BJ (cell line): Measurements from ENCODE around the gene DCBLD1. TPM values are rescaled to one million over a fixed set of nuclear protein-coding genes. Genes with fewer than 3 reads are reported as not detected.

ENCODE experiments used
- CTCF ChIA-PET: fragments of 350-600 bp; formaldehyde crosslinking; extraction: SDS; loops from one replicate; lab custom pipeline; 2021; ENCODE audit warnings: antibody characterized with exemption, inconsistent platforms; lab: Yijun Ruan, JAX
- POLR2A ChIA-PET: fragments of 300-600 bp; sonication (Branson Sonifier 250); formaldehyde crosslinking; extraction: SDS; loops from one replicate; lab custom pipeline; 2021; ENCODE audit warnings: antibody characterized with exemption; lab: Charles Lee
- DNase-seq: peaks from one replicate; pipeline ENCODE4 v3.0.0-alpha.2; 2011; ENCODE audit warnings: low read depth
- H3K27me3 ChIP-seq: 2 replicates; pipeline ENCODE4 v1.6.0; 2011; ENCODE audit warnings: low read length; ENCODE audit not compliant: control insufficient read depth, insufficient read depth
- H3K36me3 ChIP-seq: 2 replicates; pipeline ENCODE4 v1.5.1; 2011; ENCODE audit warnings: low read length; ENCODE audit not compliant: control insufficient read depth, insufficient read depth
- H3K4me3 ChIP-seq: 2 replicates; pipeline ENCODE4 v1.5.1; 2011; ENCODE audit warnings: low read depth, mild to moderate bottlenecking, control low read depth, low read length
- CTCF ChIP-seq: IDR thresholded peaks from 2 replicates; pipeline ENCODE4 v1.5.1; 2011; ENCODE audit warnings: low read depth, mild to moderate bottlenecking, control low read depth, inconsistent platforms, low read length, moderate library complexity; ENCODE audit not compliant: insufficient read depth
- polyA plus RNA-seq: library from polyadenylated mRNA; depleted of rRNA; stranded (reverse); fragments of >200 nt; gene quantifications from 2 replicates; pipeline ENCODE4 v1.2.3, GENCODE V29; 2011

DCBLD1 gene
- polyA plus RNA-seq, 1 experiment = 30.1 TPM

- CTCF ChIA-PET = interaction anchor here (0.9 to 2.6 kb wide), 4 partner anchors 34 to 132 kb away, joined by 3 to 12 read pairs (median 3); no protein-coding TSS in a partner anchor
- Histone ChIP-seq H3K27me3 (no peaks in the 10 kb centered on the region), H3K36me3 (peaks cover 1% of the 10 kb centered on the region; the same call in 1 of the 2 replicates), H3K4me3 (peak overlapping the region; percentile 92)
- POLR2A ChIA-PET = interaction anchor here (0.6 kb wide), 2 partner anchors 42 to 199 kb away, joined by 3 read pairs; no protein-coding TSS in a partner anchor
- no peak for DNase-seq
- TF ChIP-seq CTCF = no peak
Measured at GRCh38 chr6:117484052-117484646, 1.7 kb downstream of the DCBLD1 start.

- H3K4me3 ChIP-seq = no peak overlapping the region; the same call in none of the 2 replicates
- CTCF ChIA-PET = interaction anchor here (1.0 to 1.1 kb wide), 2 partner anchors 47 to 118 kb away, joined by 3 read pairs; no protein-coding TSS in a partner anchor
Measured at GRCh38 chr6:117485433-117485832, 3.0 kb downstream of the DCBLD1 start.

GRCh38 chr6:117487821-117488220 is 5.3 kb downstream of the DCBLD1 start:
- Histone ChIP-seq H3K36me3 (peaks cover 1% of the 10 kb centered on the region; the same call in 1 of the 2 replicates), H3K4me3 (no peak overlapping the region), H3K27me3 (no peaks in the 10 kb centered on the region)
- TF ChIP-seq CTCF = no peak
- POLR2A ChIA-PET = no interaction called here
- DNase-seq = peak; percentile 93
- CTCF ChIA-PET = no interaction called here

More at GRCh38 chr6:117485433-117485832, 3.0 kb downstream of the DCBLD1 start:
- Histone ChIP-seq H3K36me3 (peaks cover 1% of the 10 kb centered on the region; the same call in 1 of the 2 replicates), H3K27me3 (no peaks in the 10 kb centered on the region)
- TF ChIP-seq CTCF = no peak
- POLR2A ChIA-PET = interaction anchor here (0.6 kb wide), 1 partner anchor 80 kb away, joined by 3 read pairs; no protein-coding TSS in a partner anchor
- DNase-seq = no peak

GRCh38 chr6:117489003-117489402 is 6.5 kb downstream of the DCBLD1 start:
- no peak overlapping the region for H3K4me3 ChIP-seq
- no peak for DNase-seq
- peaks cover 1% of the 10 kb centered on the region; the same call in 1 of the 2 replicates for H3K36me3 ChIP-seq
- ChIA-PET CTCF (no interaction called here), POLR2A (no interaction called here)
- H3K27me3 ChIP-seq = no peaks in the 10 kb centered on the region
- TF ChIP-seq CTCF = no peak

- ChIA-PET CTCF (no interaction called here), POLR2A (no interaction called here)
- Histone ChIP-seq H3K4me3 (no peak overlapping the region), H3K27me3 (no peaks in the 10 kb centered on the region), H3K36me3 (peaks cover 1% of the 10 kb centered on the region; the same call in 1 of the 2 replicates)
- DNase-seq = no peak
- TF ChIP-seq CTCF = no peak
Measured at GRCh38 chr6:117491916-117492315, 9.4 kb downstream of the DCBLD1 start.
